Measurements from ENCODE around the gene ZNF546.
A peak's percentile ranks its signal among the peaks of the same experiment; 100 is the strongest.
"Not testable (repeated sequence)": the region's sequence is repeated elsewhere in the genome, so short reads cannot be mapped to it uniquely, and the experiment has no call there.

The ZNF546 gene

DNA sequence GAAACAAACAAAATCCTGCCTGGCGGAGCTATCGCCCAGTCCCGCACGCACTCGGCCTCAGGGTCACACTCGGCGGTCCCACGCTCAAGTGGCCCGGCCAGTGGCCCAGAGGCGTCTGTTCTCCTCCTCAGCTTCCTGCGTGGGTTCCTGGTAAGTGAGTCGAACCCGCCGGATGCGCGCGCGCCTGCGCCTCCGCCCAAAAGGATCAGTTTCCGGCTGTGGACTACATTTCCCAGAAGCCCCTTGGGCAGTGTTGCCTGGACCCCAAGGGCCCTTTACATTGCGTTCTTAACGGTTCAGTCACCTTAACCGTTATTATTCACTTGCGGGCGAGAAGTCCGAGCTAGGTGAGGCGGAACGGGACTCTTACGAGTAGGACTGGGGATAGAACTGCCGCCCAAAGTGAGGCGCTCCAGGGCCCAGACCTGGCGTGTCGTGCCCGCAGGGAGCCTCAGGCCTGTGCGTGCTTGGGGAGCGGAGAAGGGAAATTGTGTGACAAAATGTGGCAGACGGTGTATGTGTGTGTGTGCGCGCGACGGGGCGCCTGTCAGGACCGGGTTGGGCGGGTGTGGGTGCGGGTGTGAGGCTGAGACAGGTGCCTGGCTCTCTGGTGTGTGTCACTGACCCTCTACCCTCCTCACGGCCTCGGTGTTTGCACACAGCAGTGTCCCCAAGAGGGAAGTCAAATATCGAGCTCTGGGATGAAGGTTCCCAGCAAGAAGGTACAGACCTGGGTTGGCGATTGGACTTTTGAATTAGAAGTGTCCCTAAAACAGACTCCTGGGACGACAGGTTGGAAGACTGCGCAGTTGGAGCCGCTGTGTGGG, at the start of gene ZNF546:
TSS of gene ZNF546 (plus strand) at position 250 of the 827 bp plus-strand sequence. CDS start 1,267 bp downstream, outside the sequence.
- Histone ChIP-seq H3K36me3 (ENCODE audit: insufficient read depth, low read length) (no peaks in the 10 kb centered on the region), H2AFZ (ENCODE audit: low read depth, low read length) (peak within 1 kb of the TSS; percentile 71), H3K4me3 (ENCODE audit: low read length) (peak within 1 kb of the TSS; percentile 82), H3K4me1 (ENCODE audit: insufficient read depth, low read length) (peaks cover 12% of the 10 kb centered on the region), H3K27me3 (ENCODE audit: insufficient read depth, low read length) (no peaks in the 10 kb centered on the region), H3K9me3 (ENCODE audit: low read length) (peaks cover 10% of the 10 kb centered on the region)

DNA sequence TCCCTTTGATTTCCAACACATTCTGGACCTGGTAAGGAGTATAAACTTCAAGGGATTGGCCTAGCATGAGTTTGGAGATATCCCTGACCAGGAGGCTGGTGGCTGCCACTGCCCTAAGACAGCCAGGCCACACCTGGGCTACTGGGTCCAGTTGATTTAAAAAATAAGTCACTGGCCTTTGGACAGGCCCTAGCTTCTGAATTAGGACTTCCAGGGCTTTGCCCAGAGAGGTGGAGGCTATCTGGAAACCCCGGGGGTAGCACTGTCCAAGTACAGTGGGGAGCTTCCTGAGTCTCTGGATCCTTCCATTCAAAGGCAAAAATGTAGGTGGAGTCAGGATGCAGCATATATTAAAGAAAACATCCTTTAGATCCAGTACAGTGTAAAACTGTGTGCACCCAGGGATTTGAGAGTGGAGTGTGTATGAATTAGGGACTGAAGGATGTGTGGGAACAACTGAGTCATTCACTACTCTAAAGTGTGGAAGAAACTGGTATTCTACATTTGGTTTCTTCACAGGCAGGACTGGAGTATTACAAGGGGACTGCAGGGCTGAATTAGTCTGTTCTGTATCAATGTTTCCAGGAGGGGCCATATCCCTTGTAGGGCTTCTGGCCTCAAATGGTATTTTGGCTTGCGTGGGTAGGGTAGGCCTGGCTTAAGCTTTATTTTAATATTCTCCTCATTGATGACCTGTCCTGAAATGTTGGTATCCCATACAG, 47.7 kb upstream of the ZNF546 start:
- Histone ChIP-seq H3K9me3 (ENCODE audit: low read length) (no peaks in the 10 kb centered on the region), H3K36me3 (ENCODE audit: insufficient read depth, low read length) (no peaks in the 10 kb centered on the region), H2AFZ (ENCODE audit: low read depth, low read length) (no peak overlapping the region), H3K4me1 (ENCODE audit: insufficient read depth, low read length) (no peaks in the 10 kb centered on the region), H3K4me3 (ENCODE audit: low read length) (no peak overlapping the region), H3K27me3 (ENCODE audit: insufficient read depth, low read length) (no peaks in the 10 kb centered on the region)

DNA sequence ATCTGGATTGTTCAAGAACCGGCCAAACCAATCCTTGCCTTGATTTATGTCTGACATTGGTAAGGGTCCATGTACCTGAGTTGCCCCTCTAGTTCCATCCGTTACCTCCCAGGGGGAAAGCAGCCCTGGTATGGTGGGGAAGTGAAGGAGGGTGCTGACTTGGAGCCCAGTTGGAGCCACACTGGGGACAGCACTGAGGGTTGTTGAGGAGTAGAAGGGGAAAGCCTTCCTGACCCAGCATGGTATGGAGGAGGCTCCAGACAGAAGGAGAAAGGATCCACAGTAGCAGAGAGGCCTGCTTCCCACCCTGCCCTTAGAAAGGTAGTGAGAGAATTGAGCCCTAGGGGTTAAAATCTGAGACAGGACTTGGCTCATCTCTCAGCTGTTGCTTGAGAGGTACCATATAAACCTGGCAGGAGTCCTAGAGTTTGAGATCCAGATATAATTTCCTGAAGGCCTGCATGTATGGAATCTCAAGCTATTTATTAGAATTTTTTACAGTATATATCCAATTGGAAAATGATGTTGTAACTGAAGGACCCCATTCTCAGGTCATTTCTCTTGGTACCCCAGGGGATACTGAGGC, 45.7 kb upstream of the ZNF546 start:
- Histone ChIP-seq H3K4me3 (ENCODE audit: low read length) (no peak overlapping the region), H3K4me1 (ENCODE audit: insufficient read depth, low read length) (no peaks in the 10 kb centered on the region), H3K9me3 (ENCODE audit: low read length) (no peaks in the 10 kb centered on the region)

DNA sequence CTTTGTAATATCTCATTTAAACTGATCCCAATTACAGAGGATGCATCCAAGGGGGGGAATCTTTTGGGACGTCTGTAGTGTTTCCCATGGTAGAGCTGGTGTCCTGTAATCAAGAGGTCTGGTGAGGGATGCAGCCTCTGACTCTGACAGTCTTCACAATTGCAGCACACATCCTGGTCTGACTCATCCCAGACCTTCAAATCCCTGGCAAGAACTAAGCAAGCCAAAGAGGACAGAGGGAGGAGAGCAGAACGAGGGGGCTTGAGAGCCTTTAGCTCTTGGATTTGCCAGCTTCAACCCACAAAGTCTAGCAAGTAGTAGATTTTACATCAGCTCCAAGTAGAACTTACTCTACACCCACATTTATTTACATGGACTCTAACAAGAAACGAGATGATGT, 45.2 kb upstream of the ZNF546 start:
- Histone ChIP-seq H2AFZ (ENCODE audit: low read depth, low read length) (no peak overlapping the region), H3K36me3 (ENCODE audit: insufficient read depth, low read length) (no peaks in the 10 kb centered on the region), H3K9me3 (ENCODE audit: low read length) (no peaks in the 10 kb centered on the region), H3K4me1 (ENCODE audit: insufficient read depth, low read length) (no peaks in the 10 kb centered on the region), H3K4me3 (ENCODE audit: low read length) (no peak overlapping the region), H3K27me3 (ENCODE audit: insufficient read depth, low read length) (no peaks in the 10 kb centered on the region)

More for the DNA sequence above, 45.7 kb upstream of the ZNF546 start:
- Histone ChIP-seq H2AFZ (ENCODE audit: low read depth, low read length) (no peak overlapping the region), H3K36me3 (ENCODE audit: insufficient read depth, low read length) (no peaks in the 10 kb centered on the region), H3K27me3 (ENCODE audit: insufficient read depth, low read length) (no peaks in the 10 kb centered on the region)

DNA sequence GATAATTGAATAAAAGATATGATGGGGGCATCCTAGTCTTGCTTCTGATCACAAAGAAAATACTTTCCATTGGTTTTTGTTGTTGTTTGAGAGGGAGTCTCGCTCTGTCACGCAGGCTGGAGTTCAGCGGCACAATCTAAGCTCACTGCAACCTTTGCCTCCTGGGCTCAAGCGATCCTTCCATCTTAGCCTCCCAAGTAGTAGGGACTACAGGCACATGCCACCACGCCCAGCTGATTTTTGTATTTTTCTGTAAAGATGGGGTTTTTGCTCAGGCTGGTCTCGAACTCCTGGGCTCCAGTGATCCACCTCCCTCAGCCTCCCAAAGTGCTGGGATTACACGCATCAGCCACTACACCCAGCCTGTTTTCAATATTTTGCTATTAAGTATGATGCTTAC, 42.9 kb upstream of the ZNF546 start:
- Histone ChIP-seq H3K27me3 (ENCODE audit: insufficient read depth, low read length) (no peaks in the 10 kb centered on the region), H2AFZ (ENCODE audit: low read depth, low read length) (no peak overlapping the region), H3K4me3 (ENCODE audit: low read length) (no peak overlapping the region), H3K36me3 (ENCODE audit: insufficient read depth, low read length) (no peaks in the 10 kb centered on the region), H3K9me3 (ENCODE audit: low read length) (no peaks in the 10 kb centered on the region), H3K4me1 (ENCODE audit: insufficient read depth, low read length) (no peaks in the 10 kb centered on the region)

DNA sequence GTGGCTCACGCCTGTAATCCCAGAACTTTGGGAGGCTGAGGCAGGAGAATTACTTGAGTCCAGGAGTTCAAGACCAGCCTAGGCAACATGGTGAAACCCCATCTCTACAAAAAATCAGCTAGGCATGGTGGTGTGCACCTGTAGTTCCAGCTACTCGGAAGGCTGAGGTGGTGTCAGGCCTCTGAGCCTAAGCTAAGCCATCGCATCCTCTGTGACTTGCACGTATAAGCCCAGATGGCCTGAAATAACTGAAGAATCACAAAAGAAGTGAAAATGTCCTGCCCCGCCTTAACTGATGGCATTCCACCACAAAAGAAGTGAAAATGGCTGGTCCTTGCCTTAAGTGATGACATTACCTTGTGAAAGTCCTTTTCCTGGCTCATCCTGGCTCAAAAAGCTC, 39.0 kb upstream of the ZNF546 start:
- H3K9me3 ChIP-seq (ENCODE audit: low read length); H2AFZ ChIP-seq (ENCODE audit: low read depth, low read length); H3K27me3 ChIP-seq (ENCODE audit: insufficient read depth, low read length); H3K4me3 ChIP-seq (ENCODE audit: low read length); H3K4me1 ChIP-seq (ENCODE audit: insufficient read depth, low read length); H3K36me3 ChIP-seq (ENCODE audit: insufficient read depth, low read length): not testable (repeated sequence)

DNA sequence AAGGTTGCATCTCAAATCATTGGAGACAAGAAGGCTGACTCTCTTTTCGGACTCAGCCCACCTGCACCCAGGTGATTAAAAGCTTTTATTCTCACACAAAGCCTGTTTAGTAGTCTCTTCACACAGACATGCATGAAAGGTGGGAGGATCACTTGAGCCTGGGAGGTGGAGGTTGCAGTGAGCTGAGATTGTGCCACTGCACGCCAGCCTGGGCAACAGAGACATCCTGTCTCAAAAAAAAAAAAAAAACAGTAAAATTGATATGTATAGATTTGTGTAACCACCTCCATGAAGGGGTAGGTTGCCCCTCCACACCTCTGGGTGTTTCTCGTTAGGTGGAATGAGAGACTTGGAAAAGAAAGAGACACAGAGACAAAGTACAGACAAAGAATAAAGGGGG, 37.9 kb upstream of the ZNF546 start:
- not testable (repeated sequence) for H3K4me3 ChIP-seq (ENCODE audit: low read length); H3K36me3 ChIP-seq (ENCODE audit: insufficient read depth, low read length)

DNA sequence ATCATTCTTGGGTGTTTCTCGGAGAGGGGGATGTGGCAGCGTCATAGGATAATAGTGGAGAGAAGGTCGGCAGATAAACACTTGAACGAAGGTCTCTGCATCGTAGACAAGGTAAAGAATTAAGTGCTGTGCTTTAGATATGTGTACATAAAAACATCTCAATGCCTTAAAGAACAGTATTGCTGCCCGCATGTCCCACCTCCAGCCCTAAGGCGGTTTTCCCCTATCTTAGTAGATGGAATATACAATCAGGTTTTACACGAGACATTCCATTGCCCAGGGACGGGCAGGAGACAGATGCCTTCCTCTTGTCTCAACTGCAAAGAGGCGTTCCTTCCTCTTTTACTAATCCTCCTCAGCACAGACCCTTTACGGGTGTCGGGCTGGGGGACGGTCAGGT, 37.5 kb upstream of the ZNF546 start:
- not testable (repeated sequence) for H3K9me3 ChIP-seq (ENCODE audit: low read length); H3K36me3 ChIP-seq (ENCODE audit: insufficient read depth, low read length); H2AFZ ChIP-seq (ENCODE audit: low read depth, low read length); H3K4me1 ChIP-seq (ENCODE audit: insufficient read depth, low read length); H3K4me3 ChIP-seq (ENCODE audit: low read length); H3K27me3 ChIP-seq (ENCODE audit: insufficient read depth, low read length)

More for the DNA sequence above, 37.9 kb upstream of the ZNF546 start:
- H3K27me3 ChIP-seq (ENCODE audit: insufficient read depth, low read length); H3K9me3 ChIP-seq (ENCODE audit: low read length); H2AFZ ChIP-seq (ENCODE audit: low read depth, low read length); H3K4me1 ChIP-seq (ENCODE audit: insufficient read depth, low read length): not testable (repeated sequence)

DNA sequence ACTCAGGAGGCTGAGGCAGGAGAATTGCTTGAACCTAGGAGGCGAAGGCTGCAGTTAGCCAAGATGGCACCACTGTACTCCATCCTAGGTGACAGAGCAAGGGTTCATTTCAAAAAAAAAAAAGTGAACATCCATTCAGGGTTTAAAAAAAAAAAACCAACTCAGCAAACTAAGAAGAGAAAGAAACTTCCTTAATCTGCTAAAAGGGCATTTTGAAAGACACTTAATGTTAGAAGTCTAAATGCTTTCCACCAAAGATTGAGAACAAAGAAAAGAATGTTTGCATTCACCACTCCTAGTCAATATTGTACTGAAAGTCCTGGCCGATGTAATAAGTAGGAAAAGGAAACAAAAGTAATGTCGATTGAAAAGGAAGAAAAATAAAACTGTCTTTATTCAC, 33.0 kb upstream of the ZNF546 start:
- Histone ChIP-seq H3K9me3 (ENCODE audit: low read length) (no peaks in the 10 kb centered on the region), H2AFZ (ENCODE audit: low read depth, low read length) (no peak overlapping the region), H3K36me3 (ENCODE audit: insufficient read depth, low read length) (no peaks in the 10 kb centered on the region), H3K4me3 (ENCODE audit: low read length) (no peak overlapping the region), H3K27me3 (ENCODE audit: insufficient read depth, low read length) (no peaks in the 10 kb centered on the region), H3K4me1 (ENCODE audit: insufficient read depth, low read length) (no peaks in the 10 kb centered on the region)

DNA sequence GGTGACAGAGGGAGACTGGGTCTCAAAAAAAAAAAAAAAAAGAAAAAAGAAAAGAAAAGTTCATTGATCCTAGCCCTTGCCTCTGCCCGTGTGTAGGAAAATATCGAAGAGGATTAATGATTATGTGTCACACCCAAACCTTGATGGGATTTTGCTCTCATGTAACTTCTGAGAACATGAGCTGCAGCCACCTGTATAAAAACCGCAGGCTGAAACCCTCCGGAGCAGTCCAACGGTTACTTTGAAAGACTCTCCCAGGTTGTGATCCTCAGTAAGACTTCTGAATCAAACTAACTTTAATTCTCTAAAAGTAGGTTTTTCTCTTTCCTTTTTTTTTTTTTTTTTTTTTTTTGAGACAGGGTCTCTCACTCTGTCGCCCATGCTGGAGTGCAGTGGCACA, 30.2 kb upstream of the ZNF546 start:
- Histone ChIP-seq H3K9me3 (ENCODE audit: low read length) (no peaks in the 10 kb centered on the region), H3K4me1 (ENCODE audit: insufficient read depth, low read length) (no peaks in the 10 kb centered on the region), H3K4me3 (ENCODE audit: low read length) (no peak overlapping the region), H3K27me3 (ENCODE audit: insufficient read depth, low read length) (no peaks in the 10 kb centered on the region), H2AFZ (ENCODE audit: low read depth, low read length) (no peak overlapping the region), H3K36me3 (ENCODE audit: insufficient read depth, low read length) (no peaks in the 10 kb centered on the region)

DNA sequence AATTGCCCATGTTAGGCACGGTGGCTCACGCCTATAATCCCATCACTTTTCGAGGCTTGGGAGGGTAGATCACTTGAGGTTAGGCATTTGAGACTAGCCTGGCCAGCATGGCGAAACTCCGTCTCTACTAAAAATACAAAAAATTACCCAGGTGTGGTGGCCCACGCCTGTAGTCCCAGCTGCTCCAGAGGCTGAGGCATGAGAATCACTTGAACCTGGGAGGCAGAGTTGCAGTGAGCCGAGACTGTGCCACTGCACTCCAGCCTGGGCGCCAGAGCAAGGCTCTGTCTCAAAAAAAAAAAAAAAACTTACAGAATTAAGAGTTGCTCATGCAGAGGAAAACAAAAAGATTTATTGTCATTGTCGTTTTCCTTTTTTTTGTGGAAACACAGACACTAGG, 29.3 kb upstream of the ZNF546 start:
- Histone ChIP-seq H2AFZ (ENCODE audit: low read depth, low read length) (no peak overlapping the region), H3K36me3 (ENCODE audit: insufficient read depth, low read length) (peaks cover 5% of the 10 kb centered on the region), H3K27me3 (ENCODE audit: insufficient read depth, low read length) (no peaks in the 10 kb centered on the region), H3K9me3 (ENCODE audit: low read length) (no peaks in the 10 kb centered on the region), H3K4me1 (ENCODE audit: insufficient read depth, low read length) (peaks cover 7% of the 10 kb centered on the region), H3K4me3 (ENCODE audit: low read length) (no peak overlapping the region)

DNA sequence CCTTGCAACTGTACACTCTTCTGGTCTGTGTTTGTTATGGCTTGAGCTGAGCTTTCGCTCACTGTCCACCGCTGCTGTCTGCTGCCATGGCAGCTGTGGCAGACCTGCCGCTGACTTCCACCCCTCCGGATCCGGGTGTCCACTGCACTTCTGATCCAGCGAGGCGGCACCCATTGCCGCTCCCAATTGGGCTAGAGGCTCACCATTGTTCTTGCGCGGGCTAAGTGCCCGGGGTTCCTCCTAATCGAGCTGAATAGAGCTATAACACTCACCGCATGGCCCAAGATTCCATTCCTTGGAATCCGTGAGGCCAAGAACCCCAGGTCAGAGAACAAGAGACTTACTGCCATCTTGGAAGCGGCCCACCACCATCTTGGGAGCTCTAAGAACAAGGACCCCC, 28.1 kb upstream of the ZNF546 start:
- H3K36me3 ChIP-seq (ENCODE audit: insufficient read depth, low read length): peaks cover 16% of the 10 kb centered on the region
- no peak overlapping the region for H2AFZ ChIP-seq (ENCODE audit: low read depth, low read length)
- peaks cover 7% of the 10 kb centered on the region for H3K4me1 ChIP-seq (ENCODE audit: insufficient read depth, low read length)
- no peak overlapping the region for H3K4me3 ChIP-seq (ENCODE audit: low read length)
- no peaks in the 10 kb centered on the region for H3K27me3 ChIP-seq (ENCODE audit: insufficient read depth, low read length)
- no peaks in the 10 kb centered on the region for H3K9me3 ChIP-seq (ENCODE audit: low read length)

DNA sequence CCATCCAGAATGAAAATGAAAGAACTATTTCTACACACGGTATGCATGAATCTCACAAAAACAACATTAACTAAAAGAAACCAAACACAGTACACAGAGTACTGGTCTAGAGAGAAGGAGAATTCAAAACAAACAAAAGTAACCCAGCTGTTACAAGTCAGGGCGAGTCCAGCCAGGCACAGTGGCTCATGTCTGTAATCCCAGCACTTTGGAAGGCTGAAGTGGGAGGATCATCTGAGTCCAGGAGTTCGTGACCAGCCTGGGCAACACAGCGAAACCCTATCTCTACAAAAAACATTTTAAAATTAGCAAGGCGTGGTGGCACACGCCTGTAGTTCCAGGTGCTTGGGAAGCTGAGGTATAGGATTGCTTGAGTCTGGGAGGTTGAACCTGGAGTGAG, 27.6 kb upstream of the ZNF546 start:
- no peaks in the 10 kb centered on the region for H3K27me3 ChIP-seq (ENCODE audit: insufficient read depth, low read length)
- peaks cover 7% of the 10 kb centered on the region for H3K4me1 ChIP-seq (ENCODE audit: insufficient read depth, low read length)
- peaks cover 21% of the 10 kb centered on the region for H3K36me3 ChIP-seq (ENCODE audit: insufficient read depth, low read length)
- no peak overlapping the region for H2AFZ ChIP-seq (ENCODE audit: low read depth, low read length)
- no peak overlapping the region for H3K4me3 ChIP-seq (ENCODE audit: low read length)
- H3K9me3 ChIP-seq (ENCODE audit: low read length): no peaks in the 10 kb centered on the region
